GM12892 (cell line): Measurements from ENCODE around the gene EP300.

Experiments
- POLR2A ChIP-seq: IDR thresholded peaks from 2 replicates; pipeline ENCODE4 v1.6.1; 2011; ENCODE audit warnings: low read depth, low read length, control low read depth
- POLR2AphosphoS5 ChIP-seq: IDR thresholded peaks from 2 replicates; pipeline ENCODE4 v1.6.1; 2011; ENCODE audit warnings: low read depth, low read length, control low read depth

DNA sequence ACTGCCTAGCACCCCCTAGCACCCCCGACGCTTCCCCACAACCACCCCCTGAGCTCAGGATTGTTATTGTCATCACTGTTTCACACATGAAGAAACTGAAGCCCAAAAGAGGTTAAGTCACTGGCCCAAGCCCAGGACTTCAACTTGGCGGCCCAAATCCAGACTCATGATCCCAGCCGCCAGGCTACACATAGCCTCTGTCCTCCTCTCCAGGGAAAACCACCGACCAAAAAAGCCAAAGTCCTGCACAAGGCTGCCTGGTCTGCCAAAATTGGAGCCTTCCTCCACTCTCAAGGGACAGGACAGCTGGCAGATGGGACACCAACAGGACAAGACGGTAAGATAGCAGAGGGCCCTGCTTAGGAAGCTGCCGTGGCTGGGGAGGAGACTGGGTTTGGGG is 123.5 kb downstream of the EP300 start:
- TF ChIP-seq POLR2AphosphoS5, result no peak
- TF ChIP-seq POLR2A, result no peak
